Gastrocnemius medialis (tissue), 4 donors: ENCODE measurements around the gene HPN.
"Not testable (repeated sequence)": the region's sequence is repeated elsewhere in the genome, so short reads cannot be mapped to it uniquely, and the experiment has no call there.

Source experiments
- POLR2A ChIP-seq, 2 donors: fragments of 450-650 bp; IDR thresholded peaks; one replicate each; pipeline ENCODE4 v1.6.1; 2017; ENCODE audit warnings: antibody characterized with exemption in 2 of 2, mild to moderate bottlenecking in 2 of 2, moderate library complexity in 2 of 2
- TF ChIP-seq, protein P1 (sequence below), 5 experiments: fragments of 450-650 bp in 3 of 5; fragments of 200-600 bp in 2 of 5; sonication (generic) in 2 of 5; IDR thresholded peaks in 4 of 5; conservative IDR thresholded peaks in 1 of 5; 1 replicate in 4 of 5; 2 replicates in 1 of 5; pipeline ENCODE4 v1.5.1; 2016 to 2019; ENCODE audit warnings: antibody characterized with exemption in 5 of 5, mild to moderate bottlenecking in 3 of 5, moderate library complexity in 3 of 5

GRCh38 chr19:35051268-35051667, 9.7 kb downstream of the HPN start:
- TF ChIP-seq, protein P1, sequence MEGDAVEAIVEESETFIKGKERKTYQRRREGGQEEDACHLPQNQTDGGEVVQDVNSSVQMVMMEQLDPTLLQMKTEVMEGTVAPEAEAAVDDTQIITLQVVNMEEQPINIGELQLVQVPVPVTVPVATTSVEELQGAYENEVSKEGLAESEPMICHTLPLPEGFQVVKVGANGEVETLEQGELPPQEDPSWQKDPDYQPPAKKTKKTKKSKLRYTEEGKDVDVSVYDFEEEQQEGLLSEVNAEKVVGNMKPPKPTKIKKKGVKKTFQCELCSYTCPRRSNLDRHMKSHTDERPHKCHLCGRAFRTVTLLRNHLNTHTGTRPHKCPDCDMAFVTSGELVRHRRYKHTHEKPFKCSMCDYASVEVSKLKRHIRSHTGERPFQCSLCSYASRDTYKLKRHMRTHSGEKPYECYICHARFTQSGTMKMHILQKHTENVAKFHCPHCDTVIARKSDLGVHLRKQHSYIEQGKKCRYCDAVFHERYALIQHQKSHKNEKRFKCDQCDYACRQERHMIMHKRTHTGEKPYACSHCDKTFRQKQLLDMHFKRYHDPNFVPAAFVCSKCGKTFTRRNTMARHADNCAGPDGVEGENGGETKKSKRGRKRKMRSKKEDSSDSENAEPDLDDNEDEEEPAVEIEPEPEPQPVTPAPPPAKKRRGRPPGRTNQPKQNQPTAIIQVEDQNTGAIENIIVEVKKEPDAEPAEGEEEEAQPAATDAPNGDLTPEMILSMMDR (IDR thresholded peaks at IDR 0.05 in 4 of 5, conservative IDR thresholded peaks at IDR 0.05 in 1 of 5): not testable (repeated sequence)
- not testable (repeated sequence) for TF ChIP-seq POLR2A (IDR thresholded peaks at IDR 0.05)
